Measurements from ENCODE around the gene YWHAG.
"Not testable (repeated sequence)": the region's sequence is repeated elsewhere in the genome, so short reads cannot be mapped to it uniquely, and the experiment has no call there.

The YWHAG gene

DNA sequence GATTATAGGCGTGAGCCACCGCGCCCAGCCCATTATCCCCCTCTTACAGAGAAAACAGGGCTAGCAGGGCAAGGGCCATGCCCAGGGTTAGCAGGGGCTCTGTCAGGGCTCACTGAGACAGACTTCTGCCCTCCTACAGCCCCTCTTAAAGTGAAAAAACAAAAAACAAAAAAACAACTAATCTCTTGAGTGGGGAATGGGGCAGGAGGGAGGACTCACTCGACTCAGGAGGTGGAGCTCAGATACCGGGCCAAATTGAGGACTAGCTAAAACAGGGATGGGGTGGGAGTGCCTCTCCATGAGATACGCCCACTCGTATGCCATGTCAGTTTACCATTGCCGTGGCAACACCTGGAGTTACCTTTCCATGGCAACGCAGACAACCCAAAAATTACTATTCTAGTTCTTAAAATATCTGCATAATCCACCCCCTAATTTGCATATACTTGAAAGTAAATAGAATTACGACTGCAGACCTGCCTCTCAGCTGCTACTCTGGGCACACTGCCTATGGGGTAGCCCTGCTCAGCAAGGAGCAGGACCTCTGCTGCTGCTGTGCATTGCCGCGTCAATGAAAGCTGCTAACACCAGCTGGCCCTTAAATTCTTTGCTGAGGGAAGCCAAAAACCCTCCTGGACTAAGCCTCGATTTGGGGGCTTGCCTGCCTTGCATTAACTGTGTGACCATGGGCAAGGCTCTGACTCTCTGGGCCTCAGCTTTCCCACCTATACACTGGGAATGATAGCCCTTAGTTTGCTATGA is 37.4 kb upstream of the YWHAG start:
- TF ChIP-seq, protein P1, sequence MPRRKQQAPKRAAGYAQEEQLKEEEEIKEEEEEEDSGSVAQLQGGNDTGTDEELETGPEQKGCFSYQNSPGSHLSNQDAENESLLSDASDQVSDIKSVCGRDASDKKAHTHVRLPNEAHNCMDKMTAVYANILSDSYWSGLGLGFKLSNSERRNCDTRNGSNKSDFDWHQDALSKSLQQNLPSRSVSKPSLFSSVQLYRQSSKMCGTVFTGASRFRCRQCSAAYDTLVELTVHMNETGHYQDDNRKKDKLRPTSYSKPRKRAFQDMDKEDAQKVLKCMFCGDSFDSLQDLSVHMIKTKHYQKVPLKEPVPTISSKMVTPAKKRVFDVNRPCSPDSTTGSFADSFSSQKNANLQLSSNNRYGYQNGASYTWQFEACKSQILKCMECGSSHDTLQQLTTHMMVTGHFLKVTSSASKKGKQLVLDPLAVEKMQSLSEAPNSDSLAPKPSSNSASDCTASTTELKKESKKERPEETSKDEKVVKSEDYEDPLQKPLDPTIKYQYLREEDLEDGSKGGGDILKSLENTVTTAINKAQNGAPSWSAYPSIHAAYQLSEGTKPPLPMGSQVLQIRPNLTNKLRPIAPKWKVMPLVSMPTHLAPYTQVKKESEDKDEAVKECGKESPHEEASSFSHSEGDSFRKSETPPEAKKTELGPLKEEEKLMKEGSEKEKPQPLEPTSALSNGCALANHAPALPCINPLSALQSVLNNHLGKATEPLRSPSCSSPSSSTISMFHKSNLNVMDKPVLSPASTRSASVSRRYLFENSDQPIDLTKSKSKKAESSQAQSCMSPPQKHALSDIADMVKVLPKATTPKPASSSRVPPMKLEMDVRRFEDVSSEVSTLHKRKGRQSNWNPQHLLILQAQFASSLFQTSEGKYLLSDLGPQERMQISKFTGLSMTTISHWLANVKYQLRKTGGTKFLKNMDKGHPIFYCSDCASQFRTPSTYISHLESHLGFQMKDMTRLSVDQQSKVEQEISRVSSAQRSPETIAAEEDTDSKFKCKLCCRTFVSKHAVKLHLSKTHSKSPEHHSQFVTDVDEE (CRISPR knock-in tag; IDR thresholded peaks at IDR 0.05), result no peak
- TF ChIP-seq, protein P2, sequence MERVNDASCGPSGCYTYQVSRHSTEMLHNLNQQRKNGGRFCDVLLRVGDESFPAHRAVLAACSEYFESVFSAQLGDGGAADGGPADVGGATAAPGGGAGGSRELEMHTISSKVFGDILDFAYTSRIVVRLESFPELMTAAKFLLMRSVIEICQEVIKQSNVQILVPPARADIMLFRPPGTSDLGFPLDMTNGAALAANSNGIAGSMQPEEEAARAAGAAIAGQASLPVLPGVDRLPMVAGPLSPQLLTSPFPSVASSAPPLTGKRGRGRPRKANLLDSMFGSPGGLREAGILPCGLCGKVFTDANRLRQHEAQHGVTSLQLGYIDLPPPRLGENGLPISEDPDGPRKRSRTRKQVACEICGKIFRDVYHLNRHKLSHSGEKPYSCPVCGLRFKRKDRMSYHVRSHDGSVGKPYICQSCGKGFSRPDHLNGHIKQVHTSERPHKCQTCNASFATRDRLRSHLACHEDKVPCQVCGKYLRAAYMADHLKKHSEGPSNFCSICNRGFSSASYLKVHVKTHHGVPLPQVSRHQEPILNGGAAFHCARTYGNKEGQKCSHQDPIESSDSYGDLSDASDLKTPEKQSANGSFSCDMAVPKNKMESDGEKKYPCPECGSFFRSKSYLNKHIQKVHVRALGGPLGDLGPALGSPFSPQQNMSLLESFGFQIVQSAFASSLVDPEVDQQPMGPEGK (CRISPR knock-in tag; IDR thresholded peaks at IDR 0.05; ENCODE audit: borderline replicate concordance), result no peak
- TF ChIP-seq OSR1 (CRISPR knock-in tag; IDR thresholded peaks at IDR 0.05) (no peak), ESRRG (CRISPR knock-in tag; IDR thresholded peaks at IDR 0.05) (no peak), GLIS3 (CRISPR knock-in tag; IDR thresholded peaks at IDR 0.05) (no peak), ZC3H10 (CRISPR knock-in tag; IDR thresholded peaks at IDR 0.05) (no peak), BACH2 (CRISPR knock-in tag; IDR thresholded peaks at IDR 0.05; ENCODE audit: borderline replicate concordance) (no peak), PPARA (CRISPR knock-in tag; IDR thresholded peaks at IDR 0.05; ENCODE audit: borderline replicate concordance) (no peak), ZFP30 (CRISPR knock-in tag; IDR thresholded peaks at IDR 0.05) (no peak), TCF4 (CRISPR knock-in tag; IDR thresholded peaks at IDR 0.05; ENCODE audit: borderline replicate concordance) (no peak), SNAI2 (CRISPR knock-in tag; IDR thresholded peaks at IDR 0.05) (no peak)
- TF ChIP-seq, protein P3, sequence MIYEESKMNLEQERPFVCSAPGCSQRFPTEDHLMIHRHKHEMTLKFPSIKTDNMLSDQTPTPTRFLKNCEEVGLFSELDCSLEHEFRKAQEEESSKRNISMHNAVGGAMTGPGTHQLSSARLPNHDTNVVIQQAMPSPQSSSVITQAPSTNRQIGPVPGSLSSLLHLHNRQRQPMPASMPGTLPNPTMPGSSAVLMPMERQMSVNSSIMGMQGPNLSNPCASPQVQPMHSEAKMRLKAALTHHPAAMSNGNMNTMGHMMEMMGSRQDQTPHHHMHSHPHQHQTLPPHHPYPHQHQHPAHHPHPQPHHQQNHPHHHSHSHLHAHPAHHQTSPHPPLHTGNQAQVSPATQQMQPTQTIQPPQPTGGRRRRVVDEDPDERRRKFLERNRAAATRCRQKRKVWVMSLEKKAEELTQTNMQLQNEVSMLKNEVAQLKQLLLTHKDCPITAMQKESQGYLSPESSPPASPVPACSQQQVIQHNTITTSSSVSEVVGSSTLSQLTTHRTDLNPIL (CRISPR knock-in tag; IDR thresholded peaks at IDR 0.05; ENCODE audit: low read depth), result no peak
- TF ChIP-seq, protein P4, sequence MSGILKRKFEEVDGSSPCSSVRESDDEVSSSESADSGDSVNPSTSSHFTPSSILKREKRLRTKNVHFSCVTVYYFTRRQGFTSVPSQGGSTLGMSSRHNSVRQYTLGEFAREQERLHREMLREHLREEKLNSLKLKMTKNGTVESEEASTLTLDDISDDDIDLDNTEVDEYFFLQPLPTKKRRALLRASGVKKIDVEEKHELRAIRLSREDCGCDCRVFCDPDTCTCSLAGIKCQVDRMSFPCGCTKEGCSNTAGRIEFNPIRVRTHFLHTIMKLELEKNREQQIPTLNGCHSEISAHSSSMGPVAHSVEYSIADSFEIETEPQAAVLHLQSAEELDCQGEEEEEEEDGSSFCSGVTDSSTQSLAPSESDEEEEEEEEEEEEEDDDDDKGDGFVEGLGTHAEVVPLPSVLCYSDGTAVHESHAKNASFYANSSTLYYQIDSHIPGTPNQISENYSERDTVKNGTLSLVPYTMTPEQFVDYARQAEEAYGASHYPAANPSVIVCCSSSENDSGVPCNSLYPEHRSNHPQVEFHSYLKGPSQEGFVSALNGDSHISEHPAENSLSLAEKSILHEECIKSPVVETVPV (CRISPR knock-in tag; IDR thresholded peaks at IDR 0.05), result no peak
- TF ChIP-seq, protein P5, sequence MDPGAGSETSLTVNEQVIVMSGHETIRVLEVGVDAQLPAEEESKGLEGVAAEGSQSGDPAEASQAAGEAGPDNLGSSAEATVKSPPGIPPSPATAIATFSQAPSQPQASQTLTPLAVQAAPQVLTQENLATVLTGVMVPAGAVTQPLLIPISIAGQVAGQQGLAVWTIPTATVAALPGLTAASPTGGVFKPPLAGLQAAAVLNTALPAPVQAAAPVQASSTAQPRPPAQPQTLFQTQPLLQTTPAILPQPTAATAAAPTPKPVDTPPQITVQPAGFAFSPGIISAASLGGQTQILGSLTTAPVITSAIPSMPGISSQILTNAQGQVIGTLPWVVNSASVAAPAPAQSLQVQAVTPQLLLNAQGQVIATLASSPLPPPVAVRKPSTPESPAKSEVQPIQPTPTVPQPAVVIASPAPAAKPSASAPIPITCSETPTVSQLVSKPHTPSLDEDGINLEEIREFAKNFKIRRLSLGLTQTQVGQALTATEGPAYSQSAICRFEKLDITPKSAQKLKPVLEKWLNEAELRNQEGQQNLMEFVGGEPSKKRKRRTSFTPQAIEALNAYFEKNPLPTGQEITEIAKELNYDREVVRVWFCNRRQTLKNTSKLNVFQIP (CRISPR knock-in tag; IDR thresholded peaks at IDR 0.05; ENCODE audit: borderline replicate concordance, low read depth), result no peak
- ATAC-seq, result no peak

DNA sequence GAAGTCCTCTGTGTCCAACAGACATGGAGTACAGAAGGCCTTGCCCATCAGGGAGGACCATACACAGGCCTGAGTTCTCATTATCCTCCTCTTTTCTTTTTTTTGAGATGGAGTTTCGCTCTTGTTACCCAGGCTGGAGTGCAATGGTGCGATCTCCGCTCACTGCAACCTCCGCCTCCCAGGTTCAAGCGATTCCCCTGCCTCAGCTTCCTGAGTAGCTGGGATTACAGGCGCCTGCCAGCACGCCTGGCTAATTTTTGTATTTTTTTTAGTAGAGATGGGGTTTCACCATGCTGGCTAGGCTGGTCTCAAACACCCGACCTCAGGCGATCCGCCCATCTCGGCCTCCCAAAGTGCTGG is 36.8 kb upstream of the YWHAG start:
- not testable (repeated sequence) for ATAC-seq

DNA sequence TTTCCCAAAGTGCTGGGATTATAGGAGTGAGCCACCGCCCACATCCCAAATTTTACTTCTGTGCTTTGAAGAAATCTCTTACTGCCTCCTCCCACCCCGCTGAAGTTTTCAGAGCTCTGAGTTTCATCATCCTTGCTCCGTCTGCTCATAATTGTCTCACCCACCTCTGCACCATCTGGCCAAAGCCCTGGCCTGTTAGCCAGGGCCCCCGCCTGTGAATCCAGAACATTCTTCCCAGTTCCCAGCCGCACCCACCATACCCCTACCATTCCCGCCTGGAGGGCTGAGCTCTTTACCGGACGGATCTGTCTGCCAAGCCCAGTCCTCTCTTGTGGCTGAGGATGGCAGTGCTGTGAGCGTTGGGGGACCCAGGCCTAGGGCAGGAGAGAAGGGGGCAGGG is 36.2 kb upstream of the YWHAG start:
- TF ChIP-seq, protein P2 (CRISPR knock-in tag; IDR thresholded peaks at IDR 0.05; ENCODE audit: borderline replicate concordance), result no peak
- TF ChIP-seq OSR1 (CRISPR knock-in tag; IDR thresholded peaks at IDR 0.05) (no peak), TCF4 (CRISPR knock-in tag; IDR thresholded peaks at IDR 0.05; ENCODE audit: borderline replicate concordance) (no peak), ZFP30 (CRISPR knock-in tag; IDR thresholded peaks at IDR 0.05) (no peak), CSDC2 (CRISPR knock-in tag; IDR thresholded peaks at IDR 0.05) (no peak), ESRRG (CRISPR knock-in tag; IDR thresholded peaks at IDR 0.05) (no peak), SNAI2 (CRISPR knock-in tag; IDR thresholded peaks at IDR 0.05) (no peak), PPARA (CRISPR knock-in tag; IDR thresholded peaks at IDR 0.05; ENCODE audit: borderline replicate concordance) (no peak), ZNF8 (CRISPR knock-in tag; IDR thresholded peaks at IDR 0.05) (no peak), BACH2 (CRISPR knock-in tag; IDR thresholded peaks at IDR 0.05; ENCODE audit: borderline replicate concordance) (no peak), GLIS3 (CRISPR knock-in tag; IDR thresholded peaks at IDR 0.05) (no peak), ARNTL (CRISPR knock-in tag; IDR thresholded peaks at IDR 0.05; ENCODE audit: borderline replicate concordance, low read depth) (no peak)
- TF ChIP-seq, protein P1 (CRISPR knock-in tag; IDR thresholded peaks at IDR 0.05), result no peak
- TF ChIP-seq, protein P3 (CRISPR knock-in tag; IDR thresholded peaks at IDR 0.05; ENCODE audit: low read depth), result no peak
- TF ChIP-seq, protein P5 (CRISPR knock-in tag; IDR thresholded peaks at IDR 0.05; ENCODE audit: borderline replicate concordance, low read depth), result no peak
- ATAC-seq, result no peak

All from SK-N-SH treated with all-trans-retinoic acid at 6 μM for 48 hours (cell line).